ENCODE measurements around the gene BCAS3.

BCAS3 gene

DNA sequence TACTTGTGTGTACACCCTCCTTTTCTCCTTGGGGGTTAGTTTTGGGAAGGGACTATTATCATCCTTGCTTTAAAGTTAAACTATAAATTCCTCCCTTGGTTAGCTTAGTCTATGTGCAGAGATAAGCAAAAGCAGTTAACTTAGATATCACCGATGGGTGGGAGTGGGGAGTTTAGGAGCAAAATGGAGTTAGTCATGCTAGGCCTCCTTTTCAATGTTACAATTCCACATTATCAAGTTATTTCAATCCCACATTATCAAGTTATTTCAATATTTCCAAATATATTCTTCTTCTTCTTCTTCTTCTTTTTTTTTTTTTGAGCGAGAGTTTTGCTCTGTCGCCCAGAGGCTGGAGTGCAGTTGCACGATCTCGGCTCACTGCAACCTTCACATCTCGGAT lies 1.7 kb upstream of the BCAS3 start:
- DNase-seq (ENCODE audit: low read depth) = no peak

DNA sequence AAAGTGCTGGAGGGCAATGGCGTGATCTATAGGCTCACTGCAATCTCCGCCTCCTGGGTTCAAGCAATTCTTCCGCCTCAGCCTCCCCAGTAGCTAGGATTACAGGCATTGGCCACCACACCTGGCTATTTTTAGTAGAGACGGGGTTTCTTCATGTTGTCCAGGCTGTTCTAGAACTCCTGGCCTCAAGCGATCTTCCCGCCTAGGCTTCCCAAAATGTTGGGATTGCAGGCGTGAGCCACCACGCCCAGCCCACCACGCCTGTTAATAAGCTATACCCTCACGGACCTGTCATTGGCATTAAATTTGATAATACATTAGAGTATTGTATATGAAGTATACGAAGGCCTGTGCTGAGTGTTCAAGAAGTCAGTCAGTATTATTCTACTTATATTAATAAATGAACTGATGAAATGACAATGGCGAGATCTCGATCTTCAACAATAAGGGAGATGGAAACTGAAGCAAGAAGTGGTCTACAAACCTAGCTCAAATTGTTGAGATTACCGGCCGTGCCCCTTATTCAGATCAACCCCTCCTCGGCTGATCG lies 818 bp upstream of the BCAS3 start:
- no peak for DNase-seq (ENCODE audit: low read depth)

DNA sequence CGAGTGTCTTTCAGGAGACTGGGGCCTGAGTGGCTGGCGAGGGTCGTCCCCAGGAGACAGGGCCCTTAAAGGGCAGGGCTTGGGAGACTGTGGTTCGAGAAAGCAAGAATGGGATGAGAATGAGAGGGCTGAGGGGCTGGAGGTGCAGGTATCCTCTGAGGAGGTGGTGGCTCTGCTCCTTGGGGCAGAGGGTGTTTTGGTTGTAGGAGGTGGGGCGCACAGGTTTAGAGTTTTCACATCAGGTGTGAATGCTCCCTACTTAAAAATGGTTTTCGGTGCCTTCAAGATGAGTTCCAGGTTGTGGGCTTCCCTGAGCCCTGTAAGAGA lies 430 bp downstream of the BCAS3 start:
- no peak for DNase-seq (ENCODE audit: low read depth)

DNA sequence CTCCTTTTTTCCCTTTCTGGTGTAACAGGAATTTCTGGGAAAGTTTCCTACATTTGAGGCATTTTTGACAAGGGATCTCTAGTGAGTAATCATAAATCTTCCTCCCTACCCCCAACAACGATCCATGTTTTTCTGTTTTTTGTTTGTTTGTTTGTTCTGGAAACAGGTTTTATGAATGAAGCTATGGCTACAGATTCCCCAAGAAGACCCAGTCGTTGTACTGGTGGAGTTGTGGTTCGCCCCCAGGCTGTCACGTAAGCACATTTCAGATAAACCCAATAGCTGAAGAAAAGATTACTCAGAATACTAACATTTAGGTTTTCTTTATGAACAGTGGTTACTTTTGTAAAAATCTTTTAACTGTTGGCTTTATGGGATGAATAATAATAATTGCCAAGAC lies 1.6 kb downstream of the BCAS3 start:
- no peak for DNase-seq (ENCODE audit: low read depth)

DNA sequence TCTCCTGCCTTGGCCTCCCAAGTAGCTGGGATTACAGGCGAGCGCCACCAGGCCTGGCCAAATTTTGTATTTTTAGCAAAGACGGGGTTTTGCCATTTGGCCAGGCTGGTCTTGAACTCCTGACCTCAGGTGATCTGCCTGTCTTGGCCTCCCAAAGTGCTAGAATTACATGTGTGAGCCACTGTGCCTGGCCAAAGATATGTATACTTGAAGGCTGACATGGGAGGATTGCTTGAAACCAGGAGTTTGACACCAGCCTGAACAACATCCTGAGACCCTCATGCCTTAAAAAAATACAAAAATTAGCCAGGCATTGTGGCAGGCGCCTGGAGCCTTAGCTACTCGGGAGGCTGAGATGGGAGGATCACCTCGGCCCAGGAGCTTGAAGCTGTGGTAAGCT lies 3.1 kb downstream of the BCAS3 start:
- DNase-seq (ENCODE audit: low read depth) = no peak

DNA sequence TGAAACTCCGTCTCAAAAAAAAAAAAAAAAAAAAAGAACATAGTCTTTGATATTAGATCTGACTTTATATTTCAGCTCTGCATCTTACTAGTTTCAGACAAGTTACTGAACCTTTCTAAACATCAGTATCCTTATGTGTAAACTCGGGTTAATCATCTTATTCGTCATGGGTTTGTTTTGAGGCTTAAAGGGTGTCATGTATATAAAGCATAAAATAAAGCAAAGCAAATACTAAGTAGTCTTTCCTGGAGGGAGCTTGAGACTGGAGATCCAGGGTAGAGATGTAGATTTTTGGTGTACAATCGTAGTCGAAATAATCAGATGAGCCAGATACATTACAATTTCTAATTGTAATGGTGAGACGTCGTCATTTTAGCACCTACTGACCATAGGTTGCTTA lies 7.8 kb downstream of the BCAS3 start:
- no peak for DNase-seq (ENCODE audit: low read depth)

DNA sequence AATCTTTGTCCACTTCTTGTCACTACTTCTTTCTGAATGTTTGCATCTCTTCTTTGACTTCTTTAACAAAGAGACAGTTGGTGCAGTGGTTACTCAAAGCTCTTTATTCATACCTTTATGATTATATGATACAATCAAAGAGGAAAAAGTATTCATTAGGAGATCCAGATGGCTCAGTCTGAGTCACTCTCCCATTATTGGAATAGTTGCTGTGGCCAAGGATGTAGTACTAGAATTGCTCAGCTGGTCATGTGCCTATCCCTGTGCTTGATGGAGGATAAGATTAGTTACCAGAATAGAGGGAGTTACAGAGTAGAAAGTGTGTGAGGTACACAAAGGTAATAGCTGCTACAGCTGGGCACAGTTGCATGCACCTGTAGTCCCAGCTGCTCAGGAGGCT lies 18.3 kb downstream of the BCAS3 start:
- no peak for DNase-seq (ENCODE audit: low read depth)

DNA sequence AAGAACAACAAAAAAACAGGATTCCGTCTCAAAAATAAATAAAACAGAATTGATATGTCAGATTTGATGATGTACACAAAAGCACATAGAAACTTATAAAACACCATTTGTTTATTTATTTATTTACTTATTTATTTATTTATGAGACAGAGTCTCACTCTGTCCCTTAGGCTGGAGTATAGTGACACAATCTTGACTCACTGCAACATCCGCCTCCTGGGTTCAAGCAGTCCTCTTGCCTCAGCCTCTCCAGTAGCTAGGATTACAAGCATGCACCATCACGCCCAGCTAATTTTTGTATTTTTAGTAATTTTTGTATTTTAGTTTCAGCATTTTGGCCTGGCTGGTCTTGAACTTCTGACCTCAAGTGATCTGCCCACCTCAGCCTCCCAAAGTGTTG lies 21.4 kb downstream of the BCAS3 start:
- no peak for DNase-seq (ENCODE audit: low read depth)

DNA sequence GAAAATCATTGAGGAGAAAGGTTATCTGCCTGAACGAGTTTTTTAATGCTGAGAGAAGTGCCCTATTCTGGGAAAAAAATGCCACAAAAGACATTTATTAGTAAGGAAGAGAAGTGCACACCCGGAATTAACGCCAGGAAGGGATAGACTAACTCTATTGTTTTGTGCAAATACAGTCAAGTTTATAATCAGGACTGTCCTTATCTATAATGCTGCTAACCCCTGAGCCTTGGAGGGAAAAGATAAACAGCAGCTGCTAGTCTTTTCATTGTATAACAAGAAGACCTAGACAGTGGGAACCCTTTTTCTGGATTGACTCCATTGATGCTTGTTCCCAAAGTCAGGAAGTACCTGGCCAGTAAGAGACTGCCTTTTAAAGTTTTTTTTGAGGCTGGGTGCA lies 26.5 kb downstream of the BCAS3 start:
- DNase-seq (ENCODE audit: low read depth) = no peak

DNA sequence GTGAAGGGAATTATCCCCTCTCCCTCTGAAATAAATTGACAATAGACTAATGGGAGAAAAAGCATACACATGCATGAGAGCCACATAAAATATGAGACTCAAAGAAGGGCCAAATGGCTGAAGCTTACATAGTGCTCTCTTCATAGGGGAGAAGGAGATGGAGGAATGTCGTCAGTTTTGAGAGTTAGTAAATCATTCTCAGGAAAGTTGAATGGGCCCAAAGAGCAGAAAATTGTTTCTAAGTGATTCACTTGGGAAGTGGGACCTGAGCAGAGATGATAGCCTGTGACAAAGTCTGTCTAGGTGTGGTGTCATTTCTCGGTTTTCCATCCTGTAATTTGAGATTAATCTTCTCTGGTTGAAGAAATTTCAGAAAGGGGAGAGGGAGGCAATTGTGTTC lies 35.0 kb downstream of the BCAS3 start:
- DNase-seq (ENCODE audit: low read depth) = no peak

DNA sequence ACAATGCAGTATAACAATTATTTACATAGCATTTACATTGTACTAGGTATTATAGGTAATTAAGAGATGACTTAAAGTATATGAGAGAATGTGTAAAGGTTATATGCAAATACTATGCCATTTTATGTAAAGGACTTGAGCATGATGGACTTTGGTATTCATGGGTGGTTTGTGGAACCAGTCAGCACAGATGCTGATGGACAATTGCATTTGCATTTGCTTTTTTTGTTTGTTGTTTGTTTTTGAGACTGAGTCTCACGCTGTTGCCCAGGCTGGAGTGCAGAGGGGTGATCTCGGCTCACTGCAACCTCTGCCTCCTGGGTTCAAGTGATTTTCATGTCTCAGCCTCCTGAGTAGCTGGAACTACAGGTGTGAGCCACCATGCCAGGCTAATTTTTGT lies 36.0 kb downstream of the BCAS3 start:
- DNase-seq (ENCODE audit: low read depth) = no peak

DNA sequence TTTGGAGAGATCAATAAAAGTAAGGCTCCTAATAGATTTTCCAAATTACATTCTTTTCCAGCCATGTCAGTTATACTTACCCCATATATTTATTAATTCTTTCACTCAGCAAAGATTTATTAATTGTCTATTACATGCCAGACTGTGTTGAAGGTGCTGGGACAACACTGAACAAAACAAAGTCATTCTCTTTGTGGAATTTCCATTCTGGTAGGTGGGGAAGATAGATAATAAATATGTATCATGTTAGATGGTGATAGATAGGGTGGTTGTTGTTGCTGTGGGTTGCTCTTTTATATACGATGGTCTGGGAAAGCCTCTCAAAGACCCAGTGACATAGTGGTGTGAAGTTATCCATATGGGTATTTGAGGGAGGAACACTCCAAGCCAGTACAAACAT lies 39.1 kb downstream of the BCAS3 start:
- no peak for DNase-seq (ENCODE audit: low read depth)

DNA sequence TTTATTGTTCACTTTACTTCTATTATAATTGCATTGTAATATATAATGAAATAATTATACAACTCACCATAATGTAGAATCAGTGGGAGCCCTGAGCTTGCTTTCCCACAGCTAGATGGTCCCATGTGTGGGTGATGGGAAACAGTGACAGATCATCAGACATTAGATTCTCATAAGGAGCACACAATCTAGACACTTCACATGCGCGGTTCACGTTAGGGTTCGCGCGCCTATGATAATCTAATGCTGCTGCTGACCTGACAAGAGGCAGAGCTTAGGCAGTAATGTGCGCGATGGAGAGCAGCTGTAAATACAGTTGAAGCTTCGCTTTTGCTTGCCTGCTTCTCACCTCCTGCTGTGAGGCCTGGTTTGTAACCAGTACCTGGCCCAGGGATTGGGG lies 40.2 kb downstream of the BCAS3 start:
- no peak for DNase-seq (ENCODE audit: low read depth)

DNA sequence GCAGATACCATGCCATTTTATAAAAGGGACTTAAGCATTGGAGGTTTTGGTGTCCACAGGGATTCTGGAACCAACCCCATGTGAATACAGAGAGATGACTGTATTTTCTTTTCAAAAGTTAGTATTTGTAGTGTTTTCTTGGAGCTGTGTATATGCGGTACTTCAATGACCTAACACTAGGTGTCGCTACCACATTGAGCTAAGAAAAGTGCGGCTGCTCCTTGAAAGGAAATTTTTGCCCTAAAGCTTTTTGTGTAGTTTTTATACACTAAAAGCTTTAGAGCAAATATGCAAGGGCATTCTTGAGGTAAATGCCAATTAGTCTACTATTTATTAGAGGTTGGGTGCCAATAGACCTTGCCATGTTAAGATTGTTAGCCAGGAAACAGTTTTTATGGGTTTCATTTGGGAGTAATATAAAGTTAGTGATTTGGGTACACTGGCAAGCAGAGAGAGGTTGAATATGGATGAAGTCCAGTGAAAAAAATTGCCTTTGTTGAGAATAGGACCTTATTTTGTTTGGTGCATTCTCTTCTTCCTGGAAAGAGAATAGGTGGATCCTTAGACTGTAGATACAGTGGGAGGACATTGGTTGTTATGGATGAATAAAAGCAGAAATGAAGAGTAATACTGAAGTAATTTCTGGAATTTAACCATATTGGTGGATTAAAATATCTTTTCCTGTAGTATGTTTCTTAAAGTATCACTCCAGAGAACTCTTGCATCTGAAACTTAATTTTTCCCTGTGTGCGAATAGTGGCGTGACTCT lies 43.3 kb downstream of the BCAS3 start:
- DNase-seq (ENCODE audit: low read depth) = no peak

DNA sequence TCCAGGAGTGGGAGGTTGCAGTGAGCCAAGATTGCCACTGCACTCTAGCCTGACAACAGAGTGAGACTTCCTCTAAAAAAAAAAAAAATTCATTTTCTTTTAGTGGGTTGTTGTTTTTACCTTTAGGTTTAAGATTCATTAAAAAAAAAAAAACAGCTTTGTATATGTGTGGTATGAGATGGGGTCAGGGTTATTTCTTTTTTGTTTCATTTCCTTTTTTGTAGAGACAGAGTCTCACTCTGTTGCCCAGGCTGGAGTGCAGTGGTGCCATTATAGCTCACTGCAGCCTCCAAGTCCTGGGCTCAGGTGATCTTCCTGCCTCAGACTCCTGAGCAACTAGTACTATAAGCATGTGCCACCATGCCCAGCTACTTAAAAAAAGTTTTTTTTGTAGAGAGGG lies 47.0 kb downstream of the BCAS3 start:
- no peak for DNase-seq (ENCODE audit: low read depth)

DNA sequence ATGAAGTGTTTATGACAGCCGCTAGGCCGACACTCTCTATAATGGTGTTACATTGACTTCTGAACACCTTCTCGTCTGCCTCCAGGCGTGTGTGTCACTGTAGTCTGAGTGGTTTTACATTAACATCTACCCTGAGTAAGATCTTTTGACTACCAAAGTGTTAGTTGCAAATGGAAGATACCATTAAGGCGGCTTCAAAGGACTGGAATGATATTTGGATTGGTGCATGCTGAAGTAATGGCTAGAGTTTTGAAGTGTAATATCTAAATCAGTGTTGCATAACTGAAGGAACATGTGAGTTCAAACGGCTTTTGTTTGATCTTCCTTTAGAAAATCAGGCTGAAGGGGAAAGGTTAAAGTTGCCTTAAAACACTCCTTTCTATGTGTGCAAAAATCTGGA lies 52.2 kb downstream of the BCAS3 start:
- no peak for DNase-seq (ENCODE audit: low read depth)

DNA sequence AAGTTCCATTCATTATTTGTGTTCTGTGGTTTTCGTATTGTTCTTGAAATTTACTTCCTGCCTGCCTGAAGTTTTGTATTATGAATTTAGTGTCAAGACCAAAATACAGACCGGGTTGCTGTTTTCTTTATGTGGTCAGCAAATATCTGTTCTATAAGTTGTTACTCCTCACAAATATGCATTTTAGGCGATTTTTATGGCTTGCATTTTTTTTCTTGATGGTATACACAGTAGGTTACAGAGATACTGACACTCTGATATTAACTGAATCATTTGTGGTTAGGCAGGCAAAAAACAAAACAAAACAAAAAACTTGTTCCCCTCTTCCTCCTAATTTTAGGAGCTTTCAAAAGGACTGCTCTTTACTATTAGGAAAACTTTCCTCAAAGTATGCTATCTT lies 52.6 kb downstream of the BCAS3 start:
- no peak for DNase-seq (ENCODE audit: low read depth)

DNA sequence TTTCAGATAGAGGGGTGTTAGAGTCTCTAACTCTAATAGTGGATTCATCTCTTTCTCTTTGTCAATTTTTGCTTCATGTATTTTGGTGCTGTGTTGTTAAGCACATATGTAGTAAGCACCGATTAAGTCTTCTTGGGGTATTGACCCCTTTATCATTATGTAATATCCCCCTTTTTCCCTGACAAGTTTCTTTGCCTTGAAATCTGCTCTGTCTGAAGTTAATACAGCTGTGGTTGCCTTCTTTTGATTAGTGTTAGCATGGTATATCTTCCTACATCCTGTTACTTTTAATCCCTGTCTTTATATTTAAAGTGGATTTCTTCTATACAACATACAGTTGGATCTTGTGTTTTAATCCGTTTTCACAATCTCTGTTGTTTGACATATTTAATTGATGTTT lies 60.6 kb downstream of the BCAS3 start:
- no peak for DNase-seq (ENCODE audit: low read depth)

DNA sequence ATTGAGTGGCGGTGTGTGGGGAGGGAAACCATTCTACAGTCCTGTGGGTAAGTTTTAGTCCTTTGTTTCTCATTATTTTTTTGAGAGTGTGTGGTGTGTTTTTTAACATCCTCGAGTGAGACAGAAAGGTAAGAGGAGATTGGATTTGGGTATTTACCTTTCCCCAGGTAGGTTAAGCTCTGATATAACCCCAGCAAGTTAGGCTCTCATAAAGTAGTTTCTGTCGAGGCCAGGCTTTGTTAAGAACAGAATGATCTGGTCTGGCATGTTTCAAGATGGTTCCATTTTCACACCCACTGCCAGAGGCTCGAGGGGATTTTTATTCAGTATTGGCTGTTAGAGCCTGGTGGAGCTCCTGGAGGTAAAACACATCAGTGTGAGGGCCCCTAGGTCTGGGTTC lies 62.9 kb downstream of the BCAS3 start:
- DNase-seq (ENCODE audit: low read depth) = no peak

DNA sequence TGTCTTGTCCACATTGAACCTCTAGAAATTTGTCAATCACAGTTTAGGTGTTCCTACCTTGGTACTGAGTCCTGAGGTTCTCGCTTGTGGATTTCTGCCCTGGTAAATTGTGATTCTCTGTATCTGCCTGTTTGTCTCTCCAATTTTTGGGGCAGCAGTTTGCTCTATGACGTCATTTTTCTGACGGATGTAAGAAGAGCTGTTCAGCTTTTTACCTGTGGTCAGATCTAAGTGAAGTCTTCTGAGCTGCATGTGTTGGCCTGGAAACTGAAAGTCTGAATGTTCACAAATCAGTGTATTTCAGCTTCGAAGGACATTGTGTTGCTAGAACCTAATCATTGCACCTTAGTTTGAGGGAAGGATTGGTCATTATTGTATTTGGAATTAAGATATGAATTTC lies 63.4 kb downstream of the BCAS3 start:
- DNase-seq (ENCODE audit: low read depth) = no peak

DNA sequence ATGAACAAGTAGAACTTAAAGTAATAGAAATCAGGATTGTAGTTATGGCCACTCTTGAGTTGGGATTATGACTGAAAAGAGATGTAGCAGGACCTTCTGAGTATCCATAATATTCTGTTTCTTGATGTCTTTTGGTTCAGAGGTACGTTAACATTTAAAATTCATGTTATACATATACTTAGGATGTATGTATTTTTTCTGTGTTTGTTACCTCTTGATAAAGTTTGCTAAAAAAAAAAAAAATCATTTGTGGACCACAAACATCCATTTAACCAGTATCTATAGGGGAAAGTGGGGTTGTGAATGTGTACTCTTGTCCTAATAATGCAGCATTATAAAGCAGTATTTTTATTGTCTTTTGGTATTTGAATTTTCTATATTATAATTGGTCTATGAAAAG lies 65.6 kb downstream of the BCAS3 start:
- no peak for DNase-seq (ENCODE audit: low read depth)

DNA sequence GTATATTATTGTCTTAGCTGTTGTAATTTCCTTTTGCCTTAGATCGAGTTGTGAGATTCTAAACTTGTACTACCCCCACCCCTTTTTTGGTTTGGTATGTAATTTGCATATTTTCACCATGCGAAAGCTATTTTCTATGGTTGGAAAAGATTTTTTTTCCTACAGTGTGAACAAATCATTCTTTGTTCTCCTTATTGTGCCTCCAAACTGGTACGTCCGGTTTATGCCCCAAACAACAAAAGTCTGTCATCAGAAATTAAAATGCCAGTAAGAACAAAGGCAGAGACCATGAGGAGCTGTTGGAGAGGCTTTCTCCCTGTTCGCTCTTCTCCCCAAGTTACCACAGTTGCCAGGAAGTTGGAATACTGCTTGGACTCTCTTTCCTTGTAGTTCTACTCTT lies 66.1 kb downstream of the BCAS3 start:
- DNase-seq (ENCODE audit: low read depth) = peak; percentile 45

DNA sequence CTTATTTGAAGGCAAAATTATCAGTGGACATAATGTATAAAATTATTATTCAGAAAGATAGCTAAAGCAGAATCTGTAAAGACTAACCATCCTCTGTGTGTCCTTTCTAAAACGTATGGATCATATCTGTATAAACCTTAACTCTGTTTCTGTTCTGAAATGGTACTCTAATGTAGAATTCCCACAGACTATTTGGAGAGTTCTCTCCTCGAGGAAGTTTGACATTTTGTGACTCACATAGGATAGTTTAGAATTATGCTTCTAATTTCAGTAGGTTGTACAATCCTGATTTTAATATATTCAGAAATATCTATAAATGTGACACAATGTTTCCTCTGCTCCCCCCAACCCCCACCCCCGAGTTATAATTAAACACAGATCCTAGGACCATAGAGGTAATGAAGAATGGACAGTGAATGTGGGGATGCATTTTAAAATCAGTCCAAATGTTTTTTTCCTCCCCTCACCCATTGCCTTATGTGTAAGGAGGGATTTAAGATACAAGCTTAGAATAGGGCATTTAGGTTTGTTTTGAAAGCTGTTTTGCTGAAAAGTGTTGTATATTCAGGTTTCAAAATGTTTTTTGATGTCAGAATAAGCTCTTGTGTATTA lies 66.8 kb downstream of the BCAS3 start:
- DNase-seq (ENCODE audit: low read depth) = no peak

DNA sequence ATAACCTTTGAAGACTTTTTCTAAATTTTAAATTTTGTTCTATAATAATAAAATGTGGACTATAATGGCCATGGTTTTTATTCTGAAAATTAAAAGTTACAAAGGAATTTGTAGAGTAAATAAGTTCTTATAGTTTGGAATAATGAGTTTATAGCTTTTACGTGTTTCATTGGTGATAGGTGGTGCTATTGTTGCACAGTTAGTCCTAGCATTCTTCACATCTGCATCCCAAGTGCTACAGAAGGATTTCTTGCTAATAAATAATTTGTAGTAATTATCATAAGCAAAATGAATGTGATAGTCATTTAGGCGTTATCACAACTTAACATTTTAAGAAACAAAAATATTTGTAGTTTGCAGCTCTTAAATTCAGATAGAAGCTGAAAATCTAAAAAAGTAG lies 67.9 kb downstream of the BCAS3 start:
- DNase-seq (ENCODE audit: low read depth) = no peak
